HFF-Myc (cell line): ENCODE results near the gene XPR1.

Experiments
- DNase-seq: peaks from one replicate; pipeline ENCODE4 v3.0.0-alpha.2; 2011; ENCODE audit warnings: low read depth; ENCODE audit errors: extremely low read depth
- H3K4me3 ChIP-seq: replicated peaks from 2 replicates; pipeline ENCODE4 v1.5.1; 2011; ENCODE audit warnings: low read depth, mild to moderate bottlenecking, control low read depth, low read length
- TF ChIP-seq, protein P1 (sequence below): IDR thresholded peaks from 2 replicates; pipeline ENCODE4 v1.5.1; 2012; ENCODE audit warnings: mild to moderate bottlenecking, low read depth, low read length, control low read depth; ENCODE audit errors: missing control alignments

The XPR1 gene

DNA sequence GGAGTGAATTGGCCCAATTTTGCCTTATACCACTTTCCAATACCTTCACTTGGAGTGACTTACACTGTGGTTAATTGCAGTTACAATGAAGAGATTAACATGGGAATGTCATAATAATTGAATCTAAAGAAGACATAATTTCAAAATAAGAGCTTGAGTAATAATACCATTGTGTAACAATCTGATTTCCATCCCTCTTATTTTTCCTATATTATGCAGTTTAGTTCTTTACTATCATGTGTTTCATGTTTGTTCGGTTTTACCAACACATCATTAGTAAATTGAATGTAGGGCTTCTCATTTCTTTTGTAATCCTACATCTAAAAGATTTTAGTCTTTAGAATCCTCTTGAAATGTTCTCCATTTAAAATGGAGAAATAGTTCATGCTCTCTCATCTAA is 19.2 kb upstream of the XPR1 start:
- DNase-seq, result no peak
- TF ChIP-seq, protein P1, sequence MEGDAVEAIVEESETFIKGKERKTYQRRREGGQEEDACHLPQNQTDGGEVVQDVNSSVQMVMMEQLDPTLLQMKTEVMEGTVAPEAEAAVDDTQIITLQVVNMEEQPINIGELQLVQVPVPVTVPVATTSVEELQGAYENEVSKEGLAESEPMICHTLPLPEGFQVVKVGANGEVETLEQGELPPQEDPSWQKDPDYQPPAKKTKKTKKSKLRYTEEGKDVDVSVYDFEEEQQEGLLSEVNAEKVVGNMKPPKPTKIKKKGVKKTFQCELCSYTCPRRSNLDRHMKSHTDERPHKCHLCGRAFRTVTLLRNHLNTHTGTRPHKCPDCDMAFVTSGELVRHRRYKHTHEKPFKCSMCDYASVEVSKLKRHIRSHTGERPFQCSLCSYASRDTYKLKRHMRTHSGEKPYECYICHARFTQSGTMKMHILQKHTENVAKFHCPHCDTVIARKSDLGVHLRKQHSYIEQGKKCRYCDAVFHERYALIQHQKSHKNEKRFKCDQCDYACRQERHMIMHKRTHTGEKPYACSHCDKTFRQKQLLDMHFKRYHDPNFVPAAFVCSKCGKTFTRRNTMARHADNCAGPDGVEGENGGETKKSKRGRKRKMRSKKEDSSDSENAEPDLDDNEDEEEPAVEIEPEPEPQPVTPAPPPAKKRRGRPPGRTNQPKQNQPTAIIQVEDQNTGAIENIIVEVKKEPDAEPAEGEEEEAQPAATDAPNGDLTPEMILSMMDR, result no peak
- H3K4me3 ChIP-seq, result no peak overlapping the region

GRCh38 chr1:180614730-180615129 is 17.1 kb upstream of the XPR1 start:
- no peak for DNase-seq
- TF ChIP-seq, protein P1, result no peak
- H3K4me3 ChIP-seq, result no peak overlapping the region

- DNase-seq, result no peak
- TF ChIP-seq, protein P1, result no peak
- no peak overlapping the region for H3K4me3 ChIP-seq
Measured at GRCh38 chr1:180615493-180616290, 16.1 kb upstream of the XPR1 start.

- no peak overlapping the region for H3K4me3 ChIP-seq
Measured at GRCh38 chr1:180616439-180616838, 15.4 kb upstream of the XPR1 start.

GRCh38 chr1:180617774-180618395 is 13.9 kb upstream of the XPR1 start:
- H3K4me3 ChIP-seq, result no peak overlapping the region
- DNase-seq, result no peak
- TF ChIP-seq, protein P1, result no peak

More at GRCh38 chr1:180616439-180616838, 15.4 kb upstream of the XPR1 start:
- DNase-seq, result no peak
- TF ChIP-seq, protein P1, result no peak

DNA sequence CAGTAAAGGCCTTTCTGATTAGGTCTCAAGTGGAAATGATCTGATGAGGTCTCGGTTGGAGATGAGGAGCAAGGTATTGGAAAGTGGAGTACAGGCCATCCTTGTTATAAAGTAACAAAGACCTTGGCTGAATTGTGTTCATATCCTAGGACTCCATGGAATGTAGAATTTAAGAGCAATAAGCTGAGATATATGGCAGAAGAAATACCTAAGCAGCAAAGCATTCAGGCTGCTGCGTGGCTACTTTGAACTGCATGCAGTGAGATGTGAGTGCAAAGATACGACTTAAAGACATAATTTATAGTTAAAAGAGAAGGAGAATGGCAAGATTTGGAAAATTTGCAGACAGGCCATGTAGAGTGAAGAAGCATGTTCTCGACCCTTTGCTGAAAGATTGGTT is 11.2 kb upstream of the XPR1 start:
- no peak overlapping the region for H3K4me3 ChIP-seq
- DNase-seq, result no peak
- TF ChIP-seq, protein P1, result no peak
